ENCODE data around the gene PPP2R2D. TPM values are rescaled to one million over a fixed set of nuclear protein-coding genes. Genes with fewer than 3 reads are reported as not detected.

PPP2R2D gene
- total RNA-seq, 6 experiments from 2014 or later = 10.9 to 16.6 (median 14.3) TPM

- H3K36me3 ChIP-seq = peaks cover 0 to 36% (median 8%) of the 10 kb centered on the region in 4 donors
- no peaks in the 10 kb centered on the region for H3K27me3 ChIP-seq
- no peak for DNase-seq
- 75% methylated on average over 6 of the region's 6 CpGs for WGBS (ENCODE audit: insufficient coverage, low coverage, low lambda C conversion rate, missing lambda C conversion rate)
- H3K4me1 ChIP-seq = peaks cover 0 to 26% (median 9%) of the 10 kb centered on the region in 4 donors
- H3K4me3 ChIP-seq = no peak overlapping the region
- H3K27ac ChIP-seq = no peak overlapping the region
- intact Hi-C loops (cut with DNase I) = no loop called here
- TF ChIP-seq POLR2A (IDR thresholded peaks at IDR 0.05) = no peak
- no peak for TF ChIP-seq CTCF (IDR thresholded peaks at IDR 0.05)
- no peaks in the 10 kb centered on the region for H3K9me3 ChIP-seq
- ATAC-seq = no peak
These were observed 74.2 kb downstream of the PPP2R2D start for GRCh38 chr10:131975003-131975402.

GRCh38 chr10:131975796-131976195, 75.0 kb downstream of the PPP2R2D start:
- no peak overlapping the region for H3K4me3 ChIP-seq
- TF ChIP-seq CTCF (IDR thresholded peaks at IDR 0.05) (no peak), POLR2A (IDR thresholded peaks at IDR 0.05) (no peak)
- peaks cover 0 to 26% (median 9%) of the 10 kb centered on the region in 4 donors for H3K4me1 ChIP-seq
- H3K27me3 ChIP-seq = no peaks in the 10 kb centered on the region
- H3K27ac ChIP-seq = no peak overlapping the region
- intact Hi-C loops (cut with DNase I) = no loop called here
- WGBS (ENCODE audit: insufficient coverage, low coverage, low lambda C conversion rate, missing lambda C conversion rate) = 40% methylated on average over 1 of the region's 10 CpGs
- DNase-seq (no peak), ATAC-seq (no peak)
- H3K9me3 ChIP-seq = no peaks in the 10 kb centered on the region
- peaks cover 0 to 28% (median 3%) of the 10 kb centered on the region in 4 donors for H3K36me3 ChIP-seq

GRCh38 chr10:131977323-131978096, 76.7 kb downstream of the PPP2R2D start:
- Histone ChIP-seq H3K27me3 (no peaks in the 10 kb centered on the region), H3K36me3 (peaks cover 0 to 11% (median 0%) of the 10 kb centered on the region in 4 donors), H3K27ac (no peak overlapping the region), H3K4me1 (peaks cover 0 to 26% (median 9%) of the 10 kb centered on the region in 4 donors), H3K9me3 (no peaks in the 10 kb centered on the region), H3K4me3 (no peak overlapping the region)
- WGBS (ENCODE audit: insufficient coverage, low coverage, low lambda C conversion rate, missing lambda C conversion rate) = 44% methylated on average over 10 of the region's 13 CpGs
- intact Hi-C loops (cut with DNase I) = no loop called here
- peak in 1 of 3 donors; percentile 25 for DNase-seq
- peak in 1 of 4 donors; percentile 29 for ATAC-seq
- no peak for TF ChIP-seq POLR2A (IDR thresholded peaks at IDR 0.05)
- TF ChIP-seq CTCF (IDR thresholded peaks at IDR 0.05) = no peak

GRCh38 chr10:131978366-131978765, 77.6 kb downstream of the PPP2R2D start:
- no peak for TF ChIP-seq POLR2A (IDR thresholded peaks at IDR 0.05)
- TF ChIP-seq CTCF (IDR thresholded peaks at IDR 0.05) = no peak
- intact Hi-C loops (cut with DNase I) = no loop called here
- 37% methylated on average over 2 of the region's 3 CpGs for WGBS (ENCODE audit: insufficient coverage, low coverage, low lambda C conversion rate, missing lambda C conversion rate)
- Histone ChIP-seq H3K4me3 (no peak overlapping the region), H3K9me3 (no peaks in the 10 kb centered on the region), H3K27ac (peak overlapping the region in 1 of 3 donors; percentile 90), H3K36me3 (peaks cover 0 to 3% (median 0%) of the 10 kb centered on the region in 4 donors), H3K4me1 (peaks cover 0 to 26% (median 9%) of the 10 kb centered on the region in 4 donors), H3K27me3 (no peaks in the 10 kb centered on the region)
- no peak for ATAC-seq
- no peak for DNase-seq

Data from right lobe of liver (tissue), 6 donors.